ENCODE results near the gene FBRS.

Gene FBRS

DNA sequence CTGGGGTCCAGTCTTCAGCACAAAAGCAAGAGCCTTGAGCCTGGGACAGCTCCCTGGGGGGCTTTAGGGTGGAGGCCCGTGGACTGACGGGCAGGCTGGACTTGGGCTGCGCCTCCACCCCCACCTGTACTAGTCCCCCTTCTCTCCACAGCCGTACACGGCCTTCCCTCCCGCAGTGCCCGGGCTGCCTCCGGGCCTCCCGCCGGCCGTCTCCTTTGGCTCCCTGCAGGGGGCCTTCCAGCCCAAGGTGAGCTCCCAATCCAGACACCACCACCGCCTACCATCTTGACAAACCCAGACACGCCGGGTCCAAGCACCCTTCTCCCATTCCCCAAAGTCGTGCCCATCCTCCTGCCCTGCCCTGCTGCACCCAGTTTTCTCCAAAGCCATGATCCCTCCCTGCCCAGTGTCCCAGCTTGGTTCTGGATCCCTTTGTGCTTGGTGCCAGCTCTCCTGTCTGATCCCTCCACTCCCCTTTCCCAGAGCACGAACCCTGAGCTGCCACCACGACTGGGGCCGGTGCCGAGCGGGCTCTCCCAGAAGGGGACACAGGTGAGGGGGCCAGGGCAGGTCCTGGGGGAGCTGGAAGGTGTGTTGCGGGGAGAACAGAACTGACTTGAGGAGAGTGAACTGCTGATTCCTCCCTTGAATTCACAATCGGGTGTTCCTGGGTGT lies 7.1 kb downstream of the FBRS start:
- no peak overlapping the region for H3K9ac ChIP-seq (ENCODE audit: low read depth, low read length)
- H3K4me1 ChIP-seq (ENCODE audit: insufficient read depth, low read length) = no peaks in the 10 kb centered on the region; the same call in 1 of the 2 replicates
- H3K36me3 ChIP-seq (ENCODE audit: insufficient read depth, low read length) = peaks cover 7% of the 10 kb centered on the region; the same call in 1 of the 2 replicates
- no peaks in the 10 kb centered on the region for H3K9me3 ChIP-seq (ENCODE audit: control insufficient read depth, insufficient read depth, low read length)

DNA sequence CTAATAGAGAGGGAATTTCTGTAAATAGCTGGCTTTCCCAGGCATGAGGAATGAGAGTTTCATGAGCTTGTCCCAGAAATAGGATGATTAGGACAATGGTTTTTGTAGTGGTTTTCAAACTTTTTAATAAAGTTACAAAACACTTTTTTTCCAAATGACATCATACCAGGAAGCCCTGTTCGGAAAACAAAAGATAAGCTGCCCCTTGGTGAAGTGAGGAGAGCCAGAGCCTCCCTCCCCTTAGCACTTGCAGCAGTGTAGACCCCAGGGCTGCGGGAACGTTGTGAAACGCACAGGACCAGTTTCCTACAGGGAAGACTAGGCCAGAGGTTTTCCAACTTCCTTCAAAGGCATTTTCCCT lies 7.6 kb downstream of the FBRS start:
- peaks cover 7% of the 10 kb centered on the region; the same call in 1 of the 2 replicates for H3K36me3 ChIP-seq (ENCODE audit: insufficient read depth, low read length)
- H3K9ac ChIP-seq (ENCODE audit: low read depth, low read length) = no peak overlapping the region
- H3K9me3 ChIP-seq (ENCODE audit: control insufficient read depth, insufficient read depth, low read length) = no peaks in the 10 kb centered on the region
- H3K4me1 ChIP-seq (ENCODE audit: insufficient read depth, low read length) = no peaks in the 10 kb centered on the region

DNA sequence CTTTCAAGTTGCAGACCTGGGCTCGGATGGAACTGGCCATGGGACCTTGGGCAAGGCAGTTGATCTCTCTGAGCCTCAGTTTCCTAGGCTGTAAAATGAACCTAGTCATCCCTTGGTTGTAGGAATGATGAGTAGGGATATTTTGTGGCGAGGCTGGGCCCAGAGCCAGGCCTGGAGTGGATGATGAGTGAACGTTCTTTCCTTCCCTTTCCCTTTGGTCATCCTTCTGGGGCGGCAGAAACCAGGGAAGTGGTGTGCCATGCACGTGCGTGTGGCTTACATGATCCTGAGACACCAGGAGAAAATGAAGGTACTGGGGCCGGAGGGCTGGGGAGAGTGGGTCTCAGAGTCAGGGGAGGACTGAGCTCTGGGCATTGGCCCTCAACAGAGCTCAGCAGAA lies 8.4 kb downstream of the FBRS start:
- Histone ChIP-seq H3K9me3 (ENCODE audit: control insufficient read depth, insufficient read depth, low read length) (no peaks in the 10 kb centered on the region), H3K4me1 (ENCODE audit: insufficient read depth, low read length) (no peaks in the 10 kb centered on the region), H3K9ac (ENCODE audit: low read depth, low read length) (no peak overlapping the region), H3K36me3 (ENCODE audit: insufficient read depth, low read length) (peaks cover 7% of the 10 kb centered on the region; the same call in 1 of the 2 replicates)

DNA sequence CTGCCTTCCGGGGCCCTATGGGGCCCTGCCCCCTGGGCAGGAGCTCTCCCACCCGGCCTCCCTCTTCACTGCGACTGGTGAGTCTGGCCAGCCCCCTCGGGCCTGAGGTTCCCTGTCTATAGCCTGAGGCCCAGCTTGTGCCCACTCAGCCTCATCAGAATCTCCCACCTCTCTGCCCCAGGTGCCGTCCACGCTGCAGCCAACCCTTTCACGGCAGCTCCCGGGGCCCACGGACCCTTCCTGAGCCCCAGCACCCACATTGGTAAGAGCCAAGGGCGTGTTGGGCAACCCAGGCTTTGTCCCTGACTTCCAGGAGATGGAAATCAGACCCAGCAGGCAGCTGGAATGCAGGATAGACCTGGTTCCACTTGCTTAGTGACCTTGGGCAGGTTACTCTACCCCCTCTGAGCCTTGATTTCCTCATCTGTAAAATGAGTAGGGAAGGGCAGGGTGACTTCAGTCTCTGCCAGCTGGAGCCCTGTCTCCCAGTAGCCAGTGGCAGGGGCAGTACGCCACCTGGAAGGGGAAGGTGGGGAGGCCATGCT lies 9.2 kb downstream of the FBRS start:
- Histone ChIP-seq H3K9ac (ENCODE audit: low read depth, low read length) (no peak overlapping the region), H3K9me3 (ENCODE audit: control insufficient read depth, insufficient read depth, low read length) (no peaks in the 10 kb centered on the region), H3K36me3 (ENCODE audit: insufficient read depth, low read length) (peaks cover 7% of the 10 kb centered on the region; the same call in 1 of the 2 replicates), H3K4me1 (ENCODE audit: insufficient read depth, low read length) (no peaks in the 10 kb centered on the region)

DNA sequence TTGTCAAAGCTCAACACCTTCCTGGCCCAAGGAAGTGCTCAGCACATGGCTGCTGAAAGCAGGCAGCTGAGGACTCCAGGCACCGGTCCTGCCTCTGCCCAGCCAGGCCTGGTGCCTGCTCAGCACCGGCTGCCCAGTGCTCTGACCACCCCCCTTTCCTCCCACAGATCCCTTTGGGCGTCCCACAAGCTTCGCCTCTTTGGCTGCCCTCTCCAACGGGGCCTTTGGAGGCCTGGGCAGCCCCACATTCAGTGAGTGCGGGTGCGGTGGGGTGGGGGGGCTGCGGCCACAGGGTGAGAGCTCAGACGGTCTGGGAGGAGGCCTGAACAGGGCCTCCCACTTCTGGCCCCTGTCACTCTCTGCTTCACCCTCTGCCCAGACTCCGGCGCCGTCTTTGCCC lies 10.2 kb downstream of the FBRS start:
- Histone ChIP-seq H3K9me3 (ENCODE audit: control insufficient read depth, insufficient read depth, low read length) (no peaks in the 10 kb centered on the region), H3K36me3 (ENCODE audit: insufficient read depth, low read length) (peaks cover 4% of the 10 kb centered on the region; the same call in 1 of the 2 replicates), H3K4me1 (ENCODE audit: insufficient read depth, low read length) (no peaks in the 10 kb centered on the region), H3K9ac (ENCODE audit: low read depth, low read length) (no peak overlapping the region)

DNA sequence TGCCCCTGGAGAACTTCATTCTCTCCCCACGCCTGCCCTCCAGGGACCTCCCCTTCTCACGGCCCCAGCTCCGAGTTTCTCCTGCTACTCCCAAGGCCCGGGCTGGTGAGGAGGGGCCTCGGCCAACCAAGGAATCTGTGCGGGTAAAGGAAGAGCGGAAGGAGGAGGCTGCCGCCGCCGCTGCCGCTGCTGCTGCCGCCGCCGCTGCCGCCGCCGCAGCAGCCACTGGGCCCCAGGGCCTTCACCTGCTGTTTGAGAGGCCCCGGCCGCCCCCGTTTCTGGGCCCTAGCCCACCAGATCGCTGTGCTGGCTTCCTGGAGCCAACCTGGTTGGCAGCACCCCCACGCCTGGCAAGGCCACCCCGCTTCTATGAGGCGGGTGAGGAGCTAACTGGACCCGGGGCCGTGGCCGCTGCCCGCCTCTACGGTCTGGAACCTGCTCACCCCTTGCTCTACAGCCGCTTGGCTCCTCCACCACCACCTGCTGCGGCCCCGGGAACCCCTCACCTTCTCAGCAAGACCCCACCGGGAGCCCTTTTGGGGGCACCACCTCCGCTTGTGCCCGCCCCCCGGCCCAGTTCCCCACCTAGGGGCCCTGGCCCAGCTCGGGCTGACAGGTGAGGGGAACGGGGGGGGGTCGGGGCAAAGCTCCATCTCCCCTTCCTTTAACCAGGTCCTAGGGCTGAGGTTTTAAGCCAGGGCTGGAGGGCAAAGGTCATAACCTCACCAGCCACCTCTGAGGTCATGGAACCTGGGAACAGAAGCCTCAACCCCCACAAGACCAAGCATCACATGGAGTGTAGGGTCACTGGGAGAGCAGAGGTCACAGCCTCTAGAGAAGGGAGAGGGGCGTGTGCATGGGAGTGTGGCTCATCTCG lies 11.0 kb downstream of the FBRS start:
- no peak overlapping the region for H3K9ac ChIP-seq (ENCODE audit: low read depth, low read length)
- no peaks in the 10 kb centered on the region for H3K4me1 ChIP-seq (ENCODE audit: insufficient read depth, low read length)
- peaks cover 4% of the 10 kb centered on the region; the same call in 1 of the 2 replicates for H3K36me3 ChIP-seq (ENCODE audit: insufficient read depth, low read length)
- no peaks in the 10 kb centered on the region for H3K9me3 ChIP-seq (ENCODE audit: control insufficient read depth, insufficient read depth, low read length)

DNA sequence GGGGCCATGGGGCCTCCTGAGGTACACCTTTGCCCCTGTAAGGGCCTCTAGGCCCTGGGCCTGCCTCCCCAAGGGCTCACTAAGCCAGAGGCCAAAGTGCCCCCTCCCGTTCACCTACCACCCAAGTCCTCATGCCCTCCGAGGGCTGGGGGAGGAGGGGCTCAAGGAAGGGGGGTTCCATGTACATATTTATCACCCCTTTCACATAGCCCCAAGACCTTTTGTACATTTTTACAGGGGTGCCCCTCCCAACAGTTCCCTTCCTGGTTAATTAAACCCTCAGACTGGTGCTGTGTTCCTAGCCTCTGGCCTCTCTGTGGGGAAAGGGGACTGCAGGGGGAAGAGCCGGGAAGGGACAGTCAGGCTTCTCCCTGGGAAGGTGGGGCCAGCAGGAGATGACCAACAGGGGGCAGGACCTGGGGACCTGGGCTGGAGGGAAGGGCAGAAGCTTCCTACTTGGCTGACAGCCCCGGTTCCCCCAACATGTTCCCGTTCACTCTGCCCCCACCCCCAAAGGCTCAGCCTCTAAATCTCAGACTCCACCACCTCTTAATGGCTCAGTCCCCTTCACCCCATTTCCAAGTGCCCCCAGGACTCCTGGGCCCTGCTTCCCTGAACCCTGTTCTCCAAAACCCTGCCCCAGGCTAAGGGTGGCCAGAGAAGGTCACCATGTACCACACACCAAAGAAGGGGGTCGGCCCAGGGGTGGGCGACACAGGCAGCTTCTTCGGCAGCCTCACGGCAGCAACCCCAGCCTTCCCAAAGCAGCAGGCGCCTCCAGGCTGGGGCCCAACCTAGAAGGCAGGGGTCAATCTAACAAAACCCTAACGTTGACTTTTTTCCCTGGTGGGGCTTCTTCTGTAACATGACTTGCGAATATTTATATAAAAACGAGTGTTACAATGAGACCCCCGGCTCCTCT lies 11.9 kb downstream of the FBRS start:
- Histone ChIP-seq H3K9ac (ENCODE audit: low read depth, low read length) (no peak overlapping the region), H3K9me3 (ENCODE audit: control insufficient read depth, insufficient read depth, low read length) (no peaks in the 10 kb centered on the region), H3K4me1 (ENCODE audit: insufficient read depth, low read length) (no peaks in the 10 kb centered on the region), H3K36me3 (ENCODE audit: insufficient read depth, low read length) (peaks cover 4% of the 10 kb centered on the region; the same call in 1 of the 2 replicates)

DNA sequence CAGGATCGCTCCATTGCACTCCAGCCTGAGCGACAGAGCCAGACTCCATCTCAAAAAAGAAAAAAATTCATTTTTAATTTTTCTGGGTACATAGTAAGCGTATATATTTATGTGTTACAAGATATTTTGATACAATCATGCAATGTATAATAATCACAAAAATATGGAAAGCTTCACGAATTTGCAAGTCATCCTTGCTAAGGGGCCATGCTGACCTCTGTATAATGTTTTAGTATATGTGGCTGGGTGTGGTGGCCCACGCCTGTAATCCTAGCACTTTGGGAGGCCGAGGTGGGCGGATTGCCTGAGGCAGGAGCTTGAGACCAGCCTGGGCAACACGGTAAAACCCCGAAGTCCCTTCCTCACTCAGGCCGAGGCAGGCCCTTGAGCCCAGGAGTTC lies 16.9 kb downstream of the FBRS start:
- H3K9me3 ChIP-seq (ENCODE audit: control insufficient read depth, insufficient read depth, low read length) = no peaks in the 10 kb centered on the region
- no peaks in the 10 kb centered on the region for H3K4me1 ChIP-seq (ENCODE audit: insufficient read depth, low read length)
- no peaks in the 10 kb centered on the region for H3K36me3 ChIP-seq (ENCODE audit: insufficient read depth, low read length)
- no peak overlapping the region for H3K9ac ChIP-seq (ENCODE audit: low read depth, low read length)

DNA sequence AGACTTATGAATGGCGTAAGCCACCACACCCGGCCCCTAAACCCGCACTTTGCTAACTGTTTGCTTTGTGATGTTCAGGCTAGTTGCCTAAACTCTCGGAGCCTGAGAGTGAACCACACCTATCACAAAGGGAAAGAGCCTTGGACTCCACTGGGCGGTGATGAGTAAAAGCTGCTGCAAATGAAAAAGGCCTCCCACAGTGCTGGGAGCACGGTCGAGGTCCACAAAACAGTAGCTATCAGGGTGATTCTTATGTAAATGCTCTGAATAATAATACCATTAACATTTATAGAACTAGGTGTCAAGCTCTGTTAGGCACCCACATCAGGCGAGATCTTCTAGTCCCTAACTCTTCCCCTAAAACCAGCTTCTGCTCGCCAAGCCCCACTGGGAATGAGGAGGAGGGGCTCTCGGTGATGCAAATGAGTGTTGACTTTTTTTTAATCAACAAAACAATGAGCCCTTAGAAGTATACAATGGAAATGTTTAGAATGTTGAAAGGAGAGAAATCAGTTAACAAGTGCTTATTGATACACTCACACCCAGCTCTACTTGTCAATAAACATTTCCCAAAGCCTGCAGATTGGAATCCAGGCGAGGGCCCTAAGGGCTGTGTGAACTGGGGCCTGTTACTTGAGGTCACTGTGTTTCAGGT lies 19.8 kb downstream of the FBRS start:
- Histone ChIP-seq H3K36me3 (ENCODE audit: insufficient read depth, low read length) (no peaks in the 10 kb centered on the region), H3K9ac (ENCODE audit: low read depth, low read length) (no peak overlapping the region), H3K4me1 (ENCODE audit: insufficient read depth, low read length) (no peaks in the 10 kb centered on the region), H3K9me3 (ENCODE audit: control insufficient read depth, insufficient read depth, low read length) (no peaks in the 10 kb centered on the region)

DNA sequence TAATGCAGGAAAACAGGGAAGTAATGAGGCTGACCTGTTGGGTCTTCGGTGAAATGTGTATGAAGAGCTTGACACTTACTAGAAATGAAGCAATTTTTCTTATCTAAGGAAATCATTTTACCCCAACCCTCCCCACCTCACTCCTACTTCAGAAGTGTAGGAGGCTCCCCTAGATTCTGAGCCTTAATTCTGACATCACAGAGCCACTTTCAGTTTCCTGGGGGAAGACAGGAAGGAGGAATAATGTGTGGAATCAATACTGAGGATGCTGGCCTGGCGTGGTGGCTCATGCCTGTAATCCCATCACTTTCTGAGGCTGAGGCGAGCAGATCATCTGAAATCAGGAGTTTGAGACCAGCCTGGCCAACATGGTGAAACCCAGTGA lies 20.3 kb downstream of the FBRS start:
- H3K9me3 ChIP-seq (ENCODE audit: control insufficient read depth, insufficient read depth, low read length) = no peaks in the 10 kb centered on the region
- H3K9ac ChIP-seq (ENCODE audit: low read depth, low read length) = no peak overlapping the region
- H3K4me1 ChIP-seq (ENCODE audit: insufficient read depth, low read length) = no peaks in the 10 kb centered on the region
- no peaks in the 10 kb centered on the region for H3K36me3 ChIP-seq (ENCODE audit: insufficient read depth, low read length)

DNA sequence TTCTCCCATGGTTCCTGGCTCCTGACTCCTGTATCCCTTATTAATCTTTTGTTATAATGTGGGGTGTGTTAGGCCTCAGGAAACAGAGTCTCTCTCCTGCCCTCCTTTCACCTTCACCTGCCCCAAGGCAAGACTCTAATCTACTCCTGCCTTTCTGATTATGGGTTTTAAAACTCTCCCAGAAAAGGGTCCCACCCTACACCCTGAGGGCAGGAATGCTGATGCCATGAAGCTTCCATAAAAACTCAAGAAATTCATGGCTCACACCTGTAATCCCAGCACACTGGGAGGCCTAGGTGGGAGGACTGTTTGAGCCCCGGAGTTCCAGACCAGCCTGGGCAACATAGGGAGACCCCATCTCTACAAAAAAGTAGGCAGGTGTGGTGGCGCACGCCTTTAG lies 22.1 kb downstream of the FBRS start:
- Histone ChIP-seq H3K4me1 (ENCODE audit: insufficient read depth, low read length) (no peaks in the 10 kb centered on the region), H3K36me3 (ENCODE audit: insufficient read depth, low read length) (no peaks in the 10 kb centered on the region), H3K9me3 (ENCODE audit: control insufficient read depth, insufficient read depth, low read length) (no peaks in the 10 kb centered on the region), H3K9ac (ENCODE audit: low read depth, low read length) (no peak overlapping the region)

DNA sequence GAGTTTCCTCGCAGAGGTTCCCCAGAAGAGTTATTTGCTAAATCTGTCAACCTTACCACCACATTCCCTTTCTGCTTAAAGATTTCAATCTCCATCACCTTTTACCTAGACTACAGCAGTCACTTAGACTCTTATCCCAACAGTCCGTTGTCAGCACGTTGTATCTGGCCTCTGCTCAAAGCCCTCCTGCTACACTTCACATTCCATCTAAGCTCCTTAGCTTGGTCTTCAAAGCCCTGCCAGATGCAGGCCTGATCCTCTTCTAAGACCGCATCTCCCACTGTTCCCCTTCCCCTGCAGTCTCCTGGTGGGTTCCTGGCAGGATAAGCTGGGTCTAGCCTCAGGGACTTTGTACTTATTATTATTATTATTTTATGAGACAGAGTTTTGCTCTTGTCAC lies 30.5 kb downstream of the FBRS start:
- Histone ChIP-seq H3K4me1 (ENCODE audit: insufficient read depth, low read length) (peaks cover 3% of the 10 kb centered on the region; the same call in 1 of the 2 replicates), H3K36me3 (ENCODE audit: insufficient read depth, low read length) (no peaks in the 10 kb centered on the region), H3K9ac (ENCODE audit: low read depth, low read length) (no peak overlapping the region), H3K9me3 (ENCODE audit: control insufficient read depth, insufficient read depth, low read length) (no peaks in the 10 kb centered on the region)

DNA sequence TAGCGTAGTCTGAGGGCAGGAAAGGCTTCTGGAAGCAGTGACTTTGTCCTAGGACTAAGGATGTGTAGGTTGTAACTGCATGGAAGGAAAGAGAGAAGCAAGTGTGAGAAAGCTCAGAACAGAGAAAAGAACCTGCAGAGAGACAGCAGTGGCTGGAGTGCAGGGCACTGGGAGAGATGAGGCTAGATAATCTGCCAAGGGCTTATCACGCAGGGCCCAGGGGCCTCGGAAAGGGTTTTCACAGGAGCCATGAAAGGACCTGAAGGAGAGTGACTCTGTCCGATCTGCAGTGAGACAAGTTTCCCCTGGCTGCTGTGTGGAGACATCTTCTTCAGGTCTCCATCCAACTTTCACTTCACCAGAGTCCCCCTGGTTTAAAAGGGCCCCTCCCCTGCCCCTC lies 33.7 kb downstream of the FBRS start:
- no peaks in the 10 kb centered on the region for H3K36me3 ChIP-seq (ENCODE audit: insufficient read depth, low read length)
- H3K9me3 ChIP-seq (ENCODE audit: control insufficient read depth, insufficient read depth, low read length) = no peaks in the 10 kb centered on the region
- H3K4me1 ChIP-seq (ENCODE audit: insufficient read depth, low read length) = peaks cover 3% of the 10 kb centered on the region; the same call in 1 of the 2 replicates
- no peak overlapping the region for H3K9ac ChIP-seq (ENCODE audit: low read depth, low read length)

Data from ES-I3 (cell line).